HG03521 (cell line): ENCODE data around the gene NAIF1.
"Not testable (repeated sequence)": the region's sequence is repeated elsewhere in the genome, so short reads cannot be mapped to it uniquely, and the experiment has no call there.

Experiments
- ATAC-seq: cut with Tn5 transposase; IDR thresholded peaks from one replicate; pipeline ENCODE4 v1.9.1; 2021; ENCODE audit warnings: mild to moderate bottlenecking, moderate library complexity; ENCODE audit not compliant: unreplicated experiment

NAIF1 gene

GRCh38 chr9:128088253-128088945 is 21.3 kb upstream of the NAIF1 start:
- no peak for ATAC-seq

GRCh38 chr9:128087262-128087661 is 20.1 kb upstream of the NAIF1 start:
- ATAC-seq: no peak

- ATAC-seq: no peak
Measured at GRCh38 chr9:128085943-128086342, 18.8 kb upstream of the NAIF1 start.

GRCh38 chr9:128084746-128085145 is 17.6 kb upstream of the NAIF1 start:
- no peak for ATAC-seq

- no peak for ATAC-seq
Measured at GRCh38 chr9:128082151-128082550, 15.0 kb upstream of the NAIF1 start.

GRCh38 chr9:128081056-128081455 is 13.9 kb upstream of the NAIF1 start:
- no peak for ATAC-seq

- no peak for ATAC-seq
Measured at GRCh38 chr9:128080206-128080605, 13.1 kb upstream of the NAIF1 start.

- ATAC-seq: no peak
Measured at GRCh38 chr9:128078504-128079434, 11.6 kb upstream of the NAIF1 start.

GRCh38 chr9:128077847-128078503 is 10.9 kb upstream of the NAIF1 start:
- ATAC-seq: no peak

- no peak for ATAC-seq
Measured at GRCh38 chr9:128073253-128073886, 6.2 kb upstream of the NAIF1 start.

GRCh38 chr9:128072144-128073021 is 5.3 kb upstream of the NAIF1 start:
- ATAC-seq: no peak

GRCh38 chr9:128071475-128071874 is 4.4 kb upstream of the NAIF1 start:
- not testable (repeated sequence) for ATAC-seq

GRCh38 chr9:128070874-128071273 is 3.8 kb upstream of the NAIF1 start:
- ATAC-seq: no peak

- peak; percentile 7 for ATAC-seq
Measured at GRCh38 chr9:128068386-128069205, 1.5 kb upstream of the NAIF1 start.

- peak; percentile 72 for ATAC-seq
Measured at GRCh38 chr9:128067645-128068385, 695 bp upstream of the NAIF1 start, which contains the start of gene SLC25A25. SLC25A25 (plus strand) TSS chr9:128068232; CDS start chr9:128068320, 88 bp downstream.

GRCh38 chr9:128065907-128066712 is 1.0 kb downstream of the NAIF1 start:
- ATAC-seq: no peak
